GM12865 (cell line): Measurements from ENCODE around the gene CDS2.

Experiments used
- DNase-seq: peaks from one replicate; pipeline ENCODE4 v3.0.0; 2010; ENCODE audit warnings: low read depth
- H3K4me3 ChIP-seq: 2 replicates; pipeline ENCODE4 v1.5.1; 2011; ENCODE audit warnings: mild to moderate bottlenecking, low read depth, low read length, control low read depth
- CTCF ChIP-seq: IDR thresholded peaks from 2 replicates; pipeline ENCODE4 v1.5.1; 2011; ENCODE audit warnings: low read length, control low read depth, low read depth, inconsistent platforms; ENCODE audit not compliant: insufficient read depth; ENCODE audit errors: missing control alignments

CDS2 gene

GRCh38 chr20:5119435-5120184 is 7.2 kb upstream of the CDS2 start, which contains the start of gene PCNA:
Gene PCNA, minus strand, starts transcription at chr20:5119958. Its CDS starts 160 bp downstream, at chr20:5119798.
- no peak for TF ChIP-seq CTCF
- peak; percentile 99 for DNase-seq
- peak within 1 kb of the TSS; percentile 82 for H3K4me3 ChIP-seq

GRCh38 chr20:5120185-5120476 is 6.7 kb upstream of the CDS2 start:
- DNase-seq: no peak
- TF ChIP-seq CTCF: no peak

GRCh38 chr20:5122873-5123260 is 3.9 kb upstream of the CDS2 start:
- no peak overlapping the region for H3K4me3 ChIP-seq
- DNase-seq: no peak
- TF ChIP-seq CTCF: no peak

More at GRCh38 chr20:5120185-5120476, 6.7 kb upstream of the CDS2 start:
- peak overlapping the region; percentile 62 for H3K4me3 ChIP-seq

- DNase-seq: peak; percentile 88
- no peak for TF ChIP-seq CTCF
- peak overlapping the region; percentile 92 for H3K4me3 ChIP-seq
Observed at GRCh38 chr20:5127204-5127858, 523 bp downstream of the CDS2 start.

GRCh38 chr20:5127859-5128424 is 1.1 kb downstream of the CDS2 start:
- peak; percentile 37 for DNase-seq
- H3K4me3 ChIP-seq: peak overlapping the region; percentile 92
- no peak for TF ChIP-seq CTCF

GRCh38 chr20:5128886-5129285 is 2.1 kb downstream of the CDS2 start:
- DNase-seq: no peak
- peak overlapping the region; percentile 92 for H3K4me3 ChIP-seq
- no peak for TF ChIP-seq CTCF
